Measurements from ENCODE around the gene PCDHGA1.

- TF ChIP-seq POLR2A (IDR thresholded peaks at IDR 0.05; ENCODE audit: low read depth, low read length) (no peak), CTCF (conservative IDR thresholded peaks at IDR 0.05; ENCODE audit: low read depth, low read length) (no peak)
Observed at GRCh38 chr5:141492168-141492885, 162.0 kb downstream of the PCDHGA1 start.
